Spleen (tissue), 11 donors: ENCODE results near the gene MCRIP1. TPM values are rescaled to one million over a fixed set of nuclear protein-coding genes. Genes with fewer than 3 reads are reported as not detected.

Experiments
- DNase-seq: peaks from one replicate; pipeline ENCODE4 v3.0.0-alpha.2; 2020
- H3K27ac ChIP-seq, 8 donors: fragments of 200-600 bp; sonication (generic) in 7 of 8; 1 replicate in 4 of 8; 2 replicates in 4 of 8; pipeline versions ENCODE4 v1.5.0 to v1.8.0; 2016 to 2021; ENCODE audit warnings: inconsistent platforms in 4 of 8, mild to moderate bottlenecking in 4 of 8, moderate library complexity in 1 of 8
- H3K27me3 ChIP-seq, 7 donors: fragments of 200-600 bp; sonication (generic) in 6 of 7; replicated peaks in 1 of 7; 1 replicate in 4 of 7; 2 replicates in 3 of 7; pipeline versions ENCODE4 v1.5.0 to v1.8.0; 2016 to 2021; ENCODE audit warnings: inconsistent platforms in 3 of 7, mild to moderate bottlenecking in 1 of 7
- H3K36me3 ChIP-seq, 6 donors: fragments of 200-600 bp; sonication (generic) in 5 of 6; 1 replicate in 4 of 6; 2 replicates in 2 of 6; pipeline versions ENCODE4 v1.5.0 to v1.8.0; 2016 to 2021; ENCODE audit warnings: inconsistent platforms in 2 of 6
- H3K4me1 ChIP-seq, 6 donors: fragments of 200-600 bp; sonication (generic) in 5 of 6; 1 replicate in 3 of 6; 2 replicates in 3 of 6; pipeline versions ENCODE4 v1.5.0 to v1.8.0; 2016 to 2021; ENCODE audit warnings: inconsistent platforms in 3 of 6
- H3K4me3 ChIP-seq, 8 donors: fragments of 200-600 bp; sonication (generic) in 7 of 8; 1 replicate in 4 of 8; 2 replicates in 4 of 8; pipeline versions ENCODE4 v1.5.0 to v1.8.0; 2016 to 2021; ENCODE audit warnings: inconsistent platforms in 4 of 8, mild to moderate bottlenecking in 4 of 8, moderate library complexity in 2 of 8
- H3K9me3 ChIP-seq, 8 donors: fragments of 200-600 bp; sonication (generic) in 7 of 8; 1 replicate in 4 of 8; 2 replicates in 4 of 8; pipeline versions ENCODE4 v1.5.0 to v1.8.0; 2016 to 2021; ENCODE audit warnings: inconsistent platforms in 4 of 8
- CTCF ChIP-seq, 11 experiments: fragments of 200-600 bp in 7 of 11; fragments of 450-650 bp in 4 of 11; sonication (generic) in 4 of 11; IDR thresholded peaks in 8 of 11; conservative IDR thresholded peaks in 3 of 11; 1 replicate in 7 of 11; 2 replicates in 4 of 11; pipeline versions ENCODE4 v1.4.0 to v1.8.0; 2016 to 2021; ENCODE audit warnings: antibody characterized with exemption in 11 of 11, inconsistent platforms in 4 of 11, mild to moderate bottlenecking in 1 of 11
- POLR2A ChIP-seq, 3 donors: fragments of 450-650 bp; IDR thresholded peaks; one replicate each; pipeline ENCODE4 v1.5.1; 2017; ENCODE audit warnings: antibody characterized with exemption in 3 of 3, mild to moderate bottlenecking in 1 of 3
- POLR2AphosphoS5 ChIP-seq, 3 donors: sonication (generic); formaldehyde crosslinking; IDR thresholded peaks; one replicate each; pipeline ENCODE4 v1.5.1; 2017; ENCODE audit warnings: antibody characterized with exemption in 3 of 3
- WGBS, 5 donors: extraction: QIAGEN DNeasy Blood & Tissue Kit in 3 of 5; methylation state at CpG; one replicate each; pipeline versions ENCODE4 v1.1.5 to v1.1.7; 2013 to 2018; 5-methylcytosine and 5-hydroxymethylcytosine counted together
- intact Hi-C: fragments of 100-400 bp; cut with DNase I; formaldehyde crosslinking; loops from one replicate; pipeline ENCODE4 v1.15.0; 2023; ENCODE audit warnings: low total_unique reads
- polyA plus RNA-seq, 3 donors: library from polyadenylated mRNA; stranded (reverse); fragments of 200-250 nt; gene quantifications; one replicate each; pipeline ENCODE4 v1.2.1, GENCODE V29; 2013
- total RNA-seq, 7 donors: library from RNA; depleted of rRNA in 3 of 7; stranded (reverse); fragments of >200 nt in 3 of 7; fragmentation: NEBNext Ultra II Directional in 4 of 7; extraction: Animal tissue kit (Norgen Biotek cat#: 25700) in 4 of 7; gene quantifications; one replicate each; pipeline versions ENCODE4 v1.1.0 to v1.2.1, GENCODE V29; 2016 to 2021
- donor health status: healthy with polysubstance abuse.
- donor health status: DM: no; HTN: no; CAD: no; lungs with moderate emphysema.
- donor health status: DM: no; HTN: no; CAD: no.
- donor health status: Bipolar disorder and iron deficiency.
- donor health status: healthy.
- donor health status: DM: no; HTN: no; CAD: no.
- donor health status: DM: yes; HTN: yes; CAD: no.

Gene MCRIP1
- total and polyA plus RNA-seq, 10 donors = 47.5 to 182 (median 64.6) TPM

- H3K27ac ChIP-seq = no peak overlapping the region
- intact Hi-C loops = no loop called here
- H3K4me3 ChIP-seq = no peak overlapping the region
- 84 to 91% (median 85%) methylated on average over 33 to 45 of the region's 45 CpGs for WGBS, 5 donors
- H3K27me3 ChIP-seq = peaks cover 0 to 82% (median 18%) of the 10 kb centered on the region in 7 donors
- TF ChIP-seq CTCF (IDR thresholded peaks at IDR 0.05 in 8 of 11, conservative IDR thresholded peaks at IDR 0.05 in 3 of 11) = no peak
- no peak for TF ChIP-seq POLR2A (IDR thresholded peaks at IDR 0.05)
- TF ChIP-seq POLR2AphosphoS5 (IDR thresholded peaks at IDR 0.05) = no peak
- no peaks in the 10 kb centered on the region for H3K4me1 ChIP-seq
- H3K36me3 ChIP-seq = no peaks in the 10 kb centered on the region
- DNase-seq = no peak
- no peaks in the 10 kb centered on the region for H3K9me3 ChIP-seq
Observed at GRCh38 chr17:81812571-81813370, 20.3 kb downstream of the MCRIP1 start.

- no peak for TF ChIP-seq POLR2A (IDR thresholded peaks at IDR 0.05)
- TF ChIP-seq POLR2AphosphoS5 (IDR thresholded peaks at IDR 0.05) = no peak
- TF ChIP-seq CTCF (IDR thresholded peaks at IDR 0.05 in 8 of 11, conservative IDR thresholded peaks at IDR 0.05 in 3 of 11) = no peak
- H3K27me3 ChIP-seq = peaks cover 0 to 90% (median 26%) of the 10 kb centered on the region in 7 donors
- no peak for DNase-seq
- no peak overlapping the region for H3K27ac ChIP-seq
- H3K36me3 ChIP-seq = no peaks in the 10 kb centered on the region
- intact Hi-C loops = no loop called here
- H3K9me3 ChIP-seq = no peaks in the 10 kb centered on the region
- H3K4me1 ChIP-seq = no peaks in the 10 kb centered on the region
- no peak overlapping the region for H3K4me3 ChIP-seq
- WGBS, 5 donors = 63 to 85% (median 75%) methylated on average over 12 to 24 of the region's 24 CpGs
Observed at GRCh38 chr17:81811705-81812570, 21.2 kb downstream of the MCRIP1 start.

- Histone ChIP-seq H3K27ac (no peak overlapping the region), H3K4me3 (no peak overlapping the region), H3K4me1 (no peaks in the 10 kb centered on the region), H3K36me3 (no peaks in the 10 kb centered on the region), H3K27me3 (peaks cover 0 to 92% (median 33%) of the 10 kb centered on the region in 7 donors), H3K9me3 (no peaks in the 10 kb centered on the region)
- intact Hi-C loops = no loop called here
- DNase-seq = no peak
- TF ChIP-seq POLR2AphosphoS5 (IDR thresholded peaks at IDR 0.05) (no peak), CTCF (IDR thresholded peaks at IDR 0.05 in 8 of 11, conservative IDR thresholded peaks at IDR 0.05 in 3 of 11) (no peak), POLR2A (IDR thresholded peaks at IDR 0.05) (no peak)
- 80 to 88% (median 86%) methylated on average over 2 to 42 of the region's 42 CpGs for WGBS, 5 donors
Observed at GRCh38 chr17:81810892-81811704, 22.0 kb downstream of the MCRIP1 start.
